Caco-2 (cell line): ENCODE data around the gene TUBGCP5. TPM values are rescaled to one million over a fixed set of nuclear protein-coding genes. Genes with fewer than 3 reads are reported as not detected.

Source experiments
- BruUV-seq: library from RNA; stranded (reverse); fragments of 400-500 nt; replicated peaks from 2 replicates; lab custom pipeline; 2021; lab: Mats Ljungman, UMichigan
- CTCF ChIA-PET: fragments of 300-600 bp; sonication (Branson Sonifier 250); formaldehyde crosslinking; loops from one replicate; lab custom pipeline; 2022; ENCODE audit warnings: antibody characterized with exemption; lab: Charles Lee
- POLR2A ChIA-PET: fragments of 300-600 bp; sonication (Branson Sonifier 250); formaldehyde crosslinking; loops from one replicate; lab custom pipeline; 2022; ENCODE audit warnings: antibody characterized with exemption; lab: Charles Lee
- DNase-seq, 2 experiments: peaks; one replicate each; pipeline versions ENCODE4 v3.0.0 to v3.0.0-alpha.2; 2020 to 2022
- H3K27me3 ChIP-seq: replicated peaks from 2 replicates; pipeline ENCODE4 v1.6.0; 2011; ENCODE audit warnings: low read length; ENCODE audit not compliant: control insufficient read depth, insufficient read depth
- H3K36me3 ChIP-seq: 2 replicates; pipeline ENCODE4 v1.5.1; 2011; ENCODE audit warnings: low read length; ENCODE audit not compliant: control insufficient read depth, insufficient read depth
- H3K4me1 ChIP-seq: fragments of 250-450 bp; sonication (Bioruptor Pico); 2 replicates; pipeline ENCODE4 v1.5.1; 2020; ENCODE audit warnings: mild to moderate bottlenecking
- H3K4me3 ChIP-seq: 2 replicates; pipeline ENCODE4 v1.5.1; 2011; ENCODE audit warnings: low read depth, mild to moderate bottlenecking, control low read depth, low read length
- H3K9me3 ChIP-seq: fragments of 250-450 bp; sonication (Bioruptor Pico); 2 replicates; pipeline ENCODE4 v1.5.1; 2020; ENCODE audit warnings: mild to moderate bottlenecking, moderate library complexity
- H3K27ac Mint-ChIP-seq: one replicate; pipeline ENCODE4 v1.8.0; 2022; ENCODE audit warnings: mixed read lengths; ENCODE audit not compliant: unreplicated experiment
- H3K27me3 Mint-ChIP-seq: one replicate; pipeline ENCODE4 v1.8.0; 2022; ENCODE audit warnings: mixed read lengths; ENCODE audit not compliant: insufficient read depth, unreplicated experiment
- H3K36me3 Mint-ChIP-seq: one replicate; pipeline ENCODE4 v1.8.0; 2022; ENCODE audit warnings: mild to moderate bottlenecking, mixed read lengths; ENCODE audit not compliant: insufficient read depth, unreplicated experiment
- H3K4me1 Mint-ChIP-seq: one replicate; pipeline ENCODE4 v1.8.0; 2022; ENCODE audit warnings: low read depth, mixed read lengths; ENCODE audit not compliant: unreplicated experiment
- H3K4me3 Mint-ChIP-seq: one replicate; pipeline ENCODE4 v1.8.0; 2022; ENCODE audit warnings: mild to moderate bottlenecking, moderate library complexity, mixed read lengths; ENCODE audit not compliant: unreplicated experiment
- H3K9me3 Mint-ChIP-seq: one replicate; pipeline ENCODE4 v1.8.0; 2022; ENCODE audit warnings: mixed read lengths; ENCODE audit not compliant: unreplicated experiment
- CTCF ChIP-seq, 2 experiments: fragments of 200-600 bp in 1 of 2; IDR thresholded peaks; 1 replicate in 1 of 2; 2 replicates in 1 of 2; pipeline versions ENCODE4 v1.5.1 to v1.8.0; 2011 to 2022; ENCODE audit warnings: antibody characterized with exemption in 1 of 2, control low read depth in 1 of 2, inconsistent platforms in 1 of 2, low read depth in 1 of 2, low read length in 1 of 2, mild to moderate bottlenecking in 1 of 2, moderate library complexity in 1 of 2; ENCODE audit not compliant: insufficient read depth in 1 of 2, severe bottlenecking in 1 of 2, unreplicated experiment in 1 of 2
- intact Hi-C: fragments of 100-400 bp; cut with micrococcal nuclease; formaldehyde crosslinking; loops from one replicate; pipeline ENCODE4 v1.10.0; 2022; ENCODE audit not compliant: unreplicated experiment
- total RNA-seq: library from RNA; stranded (reverse); gene quantifications from 2 replicates; pipeline ENCODE4 v1.2.3, GENCODE V29; 2022

TUBGCP5 gene
- total RNA-seq, 1 experiment from 2014 or later = 53.1 TPM

GRCh38 chr15:22995795-22996194, 43.6 kb downstream of the TUBGCP5 start:
- DNase-seq = peak in 1 of 2 experiments; percentile 46
- no peak overlapping the region for H3K4me3 ChIP-seq
- H3K9me3 ChIP-seq = no peaks in the 10 kb centered on the region
- Mint-ChIP-seq H3K4me1 (peaks cover 21% of the 10 kb centered on the region), H3K4me3 (no peak overlapping the region), H3K36me3 (peaks cover 63% of the 10 kb centered on the region), H3K27ac (no peak overlapping the region), H3K27me3 (no peaks in the 10 kb centered on the region), H3K9me3 (no peaks in the 10 kb centered on the region)
- peaks cover 19% of the 10 kb centered on the region; the same call in 1 of the 2 replicates for H3K4me1 ChIP-seq
- H3K36me3 ChIP-seq = no peaks in the 10 kb centered on the region; the same call in 1 of the 2 replicates
- intact Hi-C loops = loop anchor here (1.0 kb wide), 1 partner anchor 7 kb away; no protein-coding TSS in a partner anchor
- no peaks in the 10 kb centered on the region for H3K27me3 ChIP-seq
- no TSS peak for BruUV-seq
- POLR2A ChIA-PET = no interaction called here
- CTCF ChIA-PET = no interaction called here
- no peak for TF ChIP-seq CTCF (IDR thresholded peaks at IDR 0.05; ENCODE audit: insufficient read depth in 1 of 2, low read depth in 1 of 2, low read length in 1 of 2, severe bottlenecking in 1 of 2, unreplicated experiment in 1 of 2)

- Mint-ChIP-seq H3K9me3 (no peaks in the 10 kb centered on the region), H3K36me3 (peaks cover 32% of the 10 kb centered on the region), H3K27me3 (no peaks in the 10 kb centered on the region), H3K4me3 (no peak overlapping the region), H3K27ac (no peak overlapping the region), H3K4me1 (peaks cover 21% of the 10 kb centered on the region)
- TF ChIP-seq CTCF (IDR thresholded peaks at IDR 0.05; ENCODE audit: insufficient read depth in 1 of 2, low read depth in 1 of 2, low read length in 1 of 2, severe bottlenecking in 1 of 2, unreplicated experiment in 1 of 2) = no peak
- H3K27me3 ChIP-seq = no peaks in the 10 kb centered on the region
- ChIA-PET CTCF (no interaction called here), POLR2A (no interaction called here)
- H3K9me3 ChIP-seq = no peaks in the 10 kb centered on the region
- H3K4me3 ChIP-seq = no peak overlapping the region
- BruUV-seq = no TSS peak
- intact Hi-C loops = no loop called here
- H3K36me3 ChIP-seq = no peaks in the 10 kb centered on the region; the same call in 1 of the 2 replicates
- peaks cover 19% of the 10 kb centered on the region; the same call in 1 of the 2 replicates for H3K4me1 ChIP-seq
- DNase-seq = no peak
Measured at GRCh38 chr15:22992024-22992326, 47.4 kb downstream of the TUBGCP5 start.

GRCh38 chr15:22989576-22990477, 49.5 kb downstream of the TUBGCP5 start:
- peaks cover 16% of the 10 kb centered on the region for H3K36me3 Mint-ChIP-seq
- intact Hi-C loops = no loop called here
- TF ChIP-seq CTCF (IDR thresholded peaks at IDR 0.05; ENCODE audit: insufficient read depth in 1 of 2, low read depth in 1 of 2, low read length in 1 of 2, severe bottlenecking in 1 of 2, unreplicated experiment in 1 of 2) = peak in 1 of 2 experiments; percentile 26
- no TSS peak for BruUV-seq
- POLR2A ChIA-PET = no interaction called here
- H3K9me3 Mint-ChIP-seq = no peaks in the 10 kb centered on the region
- peaks cover 14% of the 10 kb centered on the region for H3K4me1 Mint-ChIP-seq
- H3K9me3 ChIP-seq = no peaks in the 10 kb centered on the region
- H3K4me3 ChIP-seq = no peak overlapping the region
- H3K27ac Mint-ChIP-seq = no peak overlapping the region
- no peak for DNase-seq
- H3K27me3 Mint-ChIP-seq = no peaks in the 10 kb centered on the region
- H3K4me3 Mint-ChIP-seq = no peak overlapping the region
- no peaks in the 10 kb centered on the region; the same call in 1 of the 2 replicates for H3K36me3 ChIP-seq
- no peaks in the 10 kb centered on the region for H3K27me3 ChIP-seq
- H3K4me1 ChIP-seq = peaks cover 15% of the 10 kb centered on the region; the same call in 1 of the 2 replicates
- CTCF ChIA-PET = no interaction called here
